Peyer's patch (tissue), 4 donors: ENCODE measurements around the gene BRD3OS.
"Not testable (repeated sequence)": the region's sequence is repeated elsewhere in the genome, so short reads cannot be mapped to it uniquely, and the experiment has no call there.

Experiments
- POLR2A ChIP-seq, 2 donors: fragments of 450-650 bp; IDR thresholded peaks; one replicate each; pipeline ENCODE4 v1.5.1; 2017; ENCODE audit warnings: antibody characterized with exemption in 2 of 2, mild to moderate bottlenecking in 2 of 2, moderate library complexity in 2 of 2
- TF ChIP-seq, protein P1 (sequence below), 6 experiments: fragments of 450-650 bp in 4 of 6; fragments of 200-600 bp in 2 of 6; sonication (generic) in 1 of 6; IDR thresholded peaks; one replicate each; pipeline ENCODE4 v1.5.1; 2017 to 2019; ENCODE audit warnings: antibody characterized with exemption in 6 of 6, mild to moderate bottlenecking in 3 of 6, moderate library complexity in 1 of 6

DNA sequence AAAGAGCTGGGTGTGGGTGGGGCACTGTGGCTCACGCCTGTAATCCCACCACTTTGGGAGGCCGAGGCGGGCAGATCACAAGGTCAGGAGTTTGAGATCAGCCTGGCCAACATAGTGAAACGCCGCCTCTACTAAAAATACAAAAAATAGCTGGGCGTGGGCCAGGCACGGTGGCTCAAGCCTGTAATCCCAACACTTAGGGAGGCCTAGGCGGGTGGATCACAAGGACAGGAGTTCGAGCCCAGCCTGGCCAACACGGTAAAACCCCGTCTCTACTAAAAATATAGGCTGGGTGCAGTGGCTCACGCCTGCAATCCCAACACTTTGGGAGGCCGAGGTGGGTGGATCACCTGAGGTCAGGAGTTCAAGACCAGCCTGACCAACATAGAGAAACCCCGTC, 36.5 kb upstream of the BRD3OS start:
- TF ChIP-seq POLR2A (IDR thresholded peaks at IDR 0.05), result not testable (repeated sequence)
- TF ChIP-seq, protein P1, sequence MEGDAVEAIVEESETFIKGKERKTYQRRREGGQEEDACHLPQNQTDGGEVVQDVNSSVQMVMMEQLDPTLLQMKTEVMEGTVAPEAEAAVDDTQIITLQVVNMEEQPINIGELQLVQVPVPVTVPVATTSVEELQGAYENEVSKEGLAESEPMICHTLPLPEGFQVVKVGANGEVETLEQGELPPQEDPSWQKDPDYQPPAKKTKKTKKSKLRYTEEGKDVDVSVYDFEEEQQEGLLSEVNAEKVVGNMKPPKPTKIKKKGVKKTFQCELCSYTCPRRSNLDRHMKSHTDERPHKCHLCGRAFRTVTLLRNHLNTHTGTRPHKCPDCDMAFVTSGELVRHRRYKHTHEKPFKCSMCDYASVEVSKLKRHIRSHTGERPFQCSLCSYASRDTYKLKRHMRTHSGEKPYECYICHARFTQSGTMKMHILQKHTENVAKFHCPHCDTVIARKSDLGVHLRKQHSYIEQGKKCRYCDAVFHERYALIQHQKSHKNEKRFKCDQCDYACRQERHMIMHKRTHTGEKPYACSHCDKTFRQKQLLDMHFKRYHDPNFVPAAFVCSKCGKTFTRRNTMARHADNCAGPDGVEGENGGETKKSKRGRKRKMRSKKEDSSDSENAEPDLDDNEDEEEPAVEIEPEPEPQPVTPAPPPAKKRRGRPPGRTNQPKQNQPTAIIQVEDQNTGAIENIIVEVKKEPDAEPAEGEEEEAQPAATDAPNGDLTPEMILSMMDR (IDR thresholded peaks at IDR 0.05), result not testable (repeated sequence)
